HG03432 (cell line): ENCODE results near the gene AOAH.
"Not testable (repeated sequence)": the region's sequence is repeated elsewhere in the genome, so short reads cannot be mapped to it uniquely, and the experiment has no call there.

Experiments used
- ATAC-seq: cut with Tn5 transposase; IDR thresholded peaks from one replicate; pipeline ENCODE4 v1.9.1; 2021; ENCODE audit warnings: mild to moderate bottlenecking, moderate library complexity; ENCODE audit not compliant: unreplicated experiment

AOAH gene

GRCh38 chr7:36521133-36521532, 203.2 kb downstream of the AOAH start:
- no peak for ATAC-seq

DNA sequence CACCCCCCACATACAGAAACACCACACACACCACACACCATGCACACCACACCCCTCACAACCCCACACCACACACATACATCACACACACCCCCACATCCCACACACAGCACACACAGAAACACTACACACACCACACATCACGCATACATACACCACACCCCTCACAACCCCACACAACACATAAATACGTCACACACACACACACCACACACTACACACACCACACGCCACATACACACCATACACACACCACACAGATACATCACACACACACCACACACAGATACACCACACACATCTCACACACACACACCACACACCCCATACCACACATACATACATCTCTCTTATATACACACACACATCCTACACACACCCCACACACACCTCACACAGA, 208.4 kb downstream of the AOAH start:
- ATAC-seq: no peak

DNA sequence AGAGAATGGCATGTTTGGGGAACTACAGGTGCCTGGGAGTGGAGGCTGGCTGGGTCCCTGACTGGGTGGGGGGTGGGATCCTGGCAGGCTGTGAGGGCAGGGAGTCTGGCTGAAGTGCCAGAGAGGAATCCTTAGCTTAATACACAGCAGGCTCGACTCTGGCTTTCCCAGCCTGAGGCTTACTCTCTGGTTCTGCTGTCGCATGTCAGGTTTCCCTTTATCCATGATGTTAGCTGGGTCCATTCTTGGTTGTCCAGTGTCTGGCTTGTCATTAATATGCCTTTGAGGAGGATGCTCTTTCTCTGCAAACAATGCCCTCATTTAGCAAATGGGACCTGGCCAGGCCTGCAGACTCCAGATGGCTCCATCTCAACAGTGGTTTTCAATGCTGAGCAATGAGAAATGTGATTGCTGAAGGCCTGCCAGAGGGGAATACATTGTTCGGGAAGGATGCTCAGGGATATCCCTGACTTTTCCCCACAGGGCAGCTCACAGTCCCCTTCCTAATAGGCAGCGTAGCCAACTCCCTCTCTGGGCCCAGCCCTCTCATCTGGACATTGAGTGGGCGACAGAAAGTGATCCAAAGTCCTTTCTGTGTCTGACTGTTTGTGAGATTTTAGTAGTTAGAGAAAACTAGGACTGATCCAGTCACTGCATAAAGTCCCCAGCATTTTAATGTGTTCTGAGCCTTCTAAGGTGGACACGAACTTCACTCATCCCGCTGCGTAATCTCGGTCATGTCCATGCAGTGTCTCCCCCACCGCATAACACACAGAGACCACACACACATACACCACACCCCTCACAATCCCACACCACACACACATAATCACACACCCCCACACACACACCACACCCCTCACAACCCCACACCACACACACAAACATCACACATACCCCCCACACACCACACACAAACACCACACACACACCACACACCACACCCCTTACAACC, 209.7 kb downstream of the AOAH start:
- ATAC-seq: no peak

DNA sequence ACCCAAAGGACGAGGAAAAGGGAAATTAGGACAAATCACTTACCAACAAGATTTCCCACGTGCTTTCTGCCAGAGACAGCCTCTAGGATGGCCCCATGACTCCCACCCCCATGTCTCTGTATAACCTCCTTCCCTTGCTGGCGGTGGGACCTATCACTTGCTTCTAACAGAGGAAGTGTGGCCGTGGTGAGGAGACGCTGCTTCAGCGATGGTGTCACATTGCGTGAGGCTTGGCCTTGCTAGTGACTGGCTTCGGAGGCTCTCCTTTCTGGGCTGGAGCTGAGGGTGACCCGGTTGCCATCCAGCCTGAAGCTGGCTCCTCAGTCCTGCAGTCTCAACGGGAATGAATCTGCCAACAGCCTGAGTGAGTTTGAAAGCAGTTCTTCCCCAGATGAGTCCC, 210.9 kb downstream of the AOAH start:
- no peak for ATAC-seq

- no peak for ATAC-seq
These were observed 211.7 kb downstream of the AOAH start for GRCh38 chr7:36512616-36513015.

DNA sequence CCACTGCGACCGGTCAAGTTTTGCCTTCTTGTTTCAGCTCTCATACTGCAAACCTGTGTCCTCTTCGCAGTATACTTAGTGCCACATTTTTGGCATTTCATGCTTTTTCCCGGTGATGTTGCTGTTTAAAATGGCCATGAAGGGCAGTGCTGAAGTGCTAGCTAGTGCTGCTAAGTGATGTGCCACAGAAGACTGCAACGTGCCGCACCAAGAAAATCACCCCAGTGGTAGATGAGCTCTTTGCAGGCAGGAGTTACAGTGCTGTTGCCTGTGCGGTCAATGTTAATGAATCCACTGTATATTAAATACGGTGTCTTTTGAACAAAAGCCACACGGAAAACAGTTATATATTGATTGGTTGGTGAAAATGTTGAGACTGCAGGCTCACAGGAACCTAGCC, 214.3 kb downstream of the AOAH start:
- ATAC-seq: no peak

- no peak for ATAC-seq
These were observed 216.5 kb downstream of the AOAH start for GRCh38 chr7:36507475-36508440.

GRCh38 chr7:36506820-36507219, 217.5 kb downstream of the AOAH start:
- ATAC-seq: no peak

DNA sequence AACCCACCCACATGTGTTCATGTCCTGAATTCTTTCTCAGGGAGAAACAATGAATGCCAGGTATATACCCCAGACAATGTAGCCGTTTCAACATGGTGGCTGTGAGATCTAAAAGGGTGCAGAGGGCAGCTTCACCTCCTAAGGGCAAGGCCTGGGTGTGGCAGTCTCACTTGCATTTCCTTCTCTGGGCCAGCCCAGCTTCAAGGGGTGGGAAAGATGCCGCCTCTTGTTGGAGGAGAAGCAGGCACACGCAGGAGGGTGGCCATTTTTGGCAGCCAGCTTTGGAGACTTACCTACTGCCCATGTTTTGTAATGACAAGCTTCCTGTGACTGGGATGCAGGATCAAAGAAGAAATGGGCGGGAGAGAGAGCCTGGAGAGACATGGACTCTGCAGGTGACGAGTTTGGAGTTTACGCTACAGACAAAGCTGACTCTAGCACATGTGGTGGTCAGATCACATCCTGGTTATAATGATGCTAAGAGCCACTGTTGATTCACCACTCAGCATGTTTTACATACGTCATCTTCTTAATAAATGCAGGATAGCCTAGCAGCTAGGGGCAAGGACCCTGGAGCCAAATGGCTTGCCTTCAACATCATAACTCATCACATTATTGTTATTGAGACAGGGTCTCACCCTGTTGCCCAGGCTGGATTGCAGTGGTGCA, 218.0 kb downstream of the AOAH start:
- no peak for ATAC-seq

DNA sequence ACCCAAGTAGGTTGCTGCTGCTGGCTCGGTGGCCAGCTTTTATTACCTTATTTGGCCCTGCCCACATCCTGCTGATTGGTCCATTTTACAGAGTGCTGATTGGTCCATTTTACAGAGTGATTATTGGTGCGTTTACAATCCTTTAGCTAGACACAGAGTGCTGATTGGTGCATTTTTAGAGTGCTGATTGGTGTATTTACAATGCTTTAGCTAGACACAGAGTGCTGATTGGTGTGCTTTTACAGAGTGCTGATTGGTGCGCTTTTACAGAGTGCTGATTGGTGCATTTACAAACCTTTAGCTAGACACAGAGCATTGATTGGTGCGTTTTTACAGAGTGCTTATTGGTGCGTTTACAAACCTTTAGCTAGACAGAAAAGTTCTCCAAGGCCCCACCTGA, 219.7 kb downstream of the AOAH start:
- ATAC-seq: not testable (repeated sequence)

DNA sequence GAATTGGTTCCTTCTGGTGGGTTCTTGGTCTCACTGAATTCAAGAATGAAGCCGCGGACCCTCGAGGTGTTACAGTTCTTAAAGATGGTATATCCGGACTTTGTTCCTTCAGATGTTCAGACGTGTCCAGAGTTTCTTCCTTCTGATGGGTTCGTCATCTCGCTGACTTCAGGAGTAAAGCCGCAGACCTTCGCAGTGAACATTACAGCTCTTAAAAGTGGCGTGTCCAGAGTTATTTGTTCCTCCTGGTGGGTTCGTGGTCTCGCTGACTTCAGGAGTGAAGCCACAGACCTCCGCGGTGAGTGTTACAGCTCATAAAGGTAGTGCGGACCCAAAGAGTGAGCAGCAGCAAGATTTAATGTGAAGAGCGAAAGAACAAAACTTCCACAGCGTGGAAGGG, 220.1 kb downstream of the AOAH start:
- ATAC-seq: not testable (repeated sequence)

DNA sequence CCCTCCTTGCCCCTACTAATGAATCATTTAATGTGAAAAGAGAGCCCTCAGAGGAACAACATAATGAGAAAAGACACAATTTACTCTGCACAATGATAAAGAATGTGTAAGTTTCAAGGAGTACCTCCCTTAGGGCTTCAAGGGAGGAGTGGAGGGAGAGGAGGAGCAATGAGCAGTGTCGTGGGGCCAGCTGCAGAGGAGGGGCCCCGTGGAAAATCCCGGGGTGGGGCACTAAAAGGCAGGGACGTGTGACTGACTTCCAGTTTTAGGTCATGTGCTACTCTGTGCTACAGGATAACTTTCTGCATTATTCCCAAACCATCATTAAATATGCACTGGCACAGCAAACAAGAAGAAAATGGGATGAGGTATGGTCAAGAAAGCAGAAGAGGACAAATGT, 226.5 kb downstream of the AOAH start:
- ATAC-seq: no peak

- not testable (repeated sequence) for ATAC-seq
These were observed 227.1 kb downstream of the AOAH start for GRCh38 chr7:36497176-36497575.

DNA sequence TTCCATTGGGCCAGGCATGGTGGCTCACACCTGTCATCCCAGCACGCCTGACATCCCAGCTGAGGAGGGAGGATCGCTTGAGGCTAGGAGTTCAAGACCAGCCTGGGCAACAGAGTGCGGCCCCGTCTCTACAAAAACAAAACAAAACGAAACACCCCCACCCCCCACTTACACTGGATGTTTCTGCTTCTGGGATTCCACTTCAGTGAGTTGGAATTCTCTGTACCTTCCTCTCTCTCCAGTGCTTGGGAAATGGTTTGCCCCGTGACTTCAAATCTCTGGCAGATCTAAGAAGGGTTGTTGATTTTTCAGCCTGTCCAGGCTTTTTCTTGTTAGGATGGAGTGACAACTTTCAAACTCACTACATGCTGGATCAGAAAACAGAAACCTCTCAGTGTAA, 227.7 kb downstream of the AOAH start:
- no peak for ATAC-seq

DNA sequence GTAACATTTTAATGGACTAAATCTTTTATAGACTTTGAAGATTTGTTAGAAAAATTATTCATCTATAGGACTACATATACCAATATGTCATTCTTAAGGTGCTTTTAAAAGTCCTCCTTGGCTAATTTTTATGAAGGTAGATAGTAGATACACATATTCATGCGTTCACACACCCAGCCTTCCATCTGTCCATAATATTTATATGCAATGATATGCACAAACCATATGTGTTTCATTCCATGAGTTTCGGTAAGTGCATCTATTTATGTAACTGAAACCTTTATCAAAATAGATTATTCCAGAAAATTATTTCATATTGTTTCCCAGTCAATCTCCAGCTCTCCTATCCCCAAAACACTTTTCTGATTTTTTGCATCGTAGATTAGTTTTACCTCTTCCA, 233.0 kb downstream of the AOAH start:
- ATAC-seq: no peak

- ATAC-seq: no peak
These were observed 233.9 kb downstream of the AOAH start for GRCh38 chr7:36490419-36490830.

- not testable (repeated sequence) for ATAC-seq
These were observed 235.6 kb downstream of the AOAH start for GRCh38 chr7:36488672-36489071.

DNA sequence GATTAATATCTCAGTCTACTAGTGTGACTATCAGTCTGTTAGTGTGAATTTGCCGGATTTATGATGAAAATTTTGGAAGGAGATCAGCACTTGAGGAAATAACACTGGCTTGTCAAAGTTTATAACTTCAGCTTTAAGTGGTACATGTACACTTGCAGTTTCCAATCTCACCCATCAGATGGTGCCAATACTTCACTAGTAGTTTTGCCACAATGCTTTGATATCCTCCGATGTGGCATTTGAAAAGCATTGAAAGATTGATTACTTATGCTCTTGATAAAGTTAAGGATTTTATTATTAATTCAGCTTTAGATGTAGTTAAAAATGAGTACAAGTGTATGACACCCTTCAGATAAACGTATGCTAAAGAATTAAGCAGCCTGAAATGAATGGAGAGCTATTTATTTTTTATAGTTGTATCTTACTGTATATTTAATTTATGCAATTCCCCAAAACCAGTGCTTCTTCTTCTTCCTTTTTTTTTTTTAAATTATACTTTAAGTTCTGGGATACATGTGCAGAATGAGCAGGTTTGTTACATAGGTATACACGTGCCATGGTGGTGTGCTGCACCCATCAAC, 236.4 kb downstream of the AOAH start:
- no peak for ATAC-seq

DNA sequence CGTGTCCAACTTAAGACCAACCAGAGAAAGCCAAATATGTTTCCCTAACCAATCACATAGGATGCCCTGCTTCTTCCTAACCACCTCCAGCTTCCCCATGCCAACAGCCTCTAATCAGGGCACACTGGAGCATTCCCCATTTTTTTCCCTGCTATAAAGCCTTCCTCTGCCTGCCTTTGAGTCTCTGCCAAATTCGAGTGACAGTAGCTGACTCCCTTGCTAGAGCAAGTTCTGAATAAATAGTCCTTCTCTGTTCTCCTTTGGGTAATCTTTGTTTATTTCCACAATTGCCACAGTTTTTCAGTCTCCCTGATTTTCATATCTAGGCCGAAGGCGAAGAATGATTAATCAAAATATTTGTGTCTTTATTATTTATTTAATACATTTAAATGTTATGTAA, 238.0 kb downstream of the AOAH start:
- ATAC-seq: no peak

GRCh38 chr7:36484265-36484664, 240.0 kb downstream of the AOAH start:
- ATAC-seq: no peak

- not testable (repeated sequence) for ATAC-seq
These were observed 240.4 kb downstream of the AOAH start for GRCh38 chr7:36483853-36484252.
